HEK293T (cell line): ENCODE results near the gene PLBD2.

Experiments used
- ELF4 ChIP-seq: fragments of 450-650 bp; IDR thresholded peaks from 2 replicates; pipeline ENCODE4 v1.6.1; 2017; ENCODE audit warnings: antibody characterized with exemption
- HDGF ChIP-seq: fragments of 450-650 bp; IDR thresholded peaks from 2 replicates; pipeline ENCODE4 v1.6.1; 2017; ENCODE audit warnings: antibody characterized with exemption, borderline replicate concordance
- SUZ12 ChIP-seq: fragments of 450-650 bp; IDR thresholded peaks from 2 replicates; pipeline ENCODE4 v1.6.1; 2016; ENCODE audit warnings: mild to moderate bottlenecking

DNA sequence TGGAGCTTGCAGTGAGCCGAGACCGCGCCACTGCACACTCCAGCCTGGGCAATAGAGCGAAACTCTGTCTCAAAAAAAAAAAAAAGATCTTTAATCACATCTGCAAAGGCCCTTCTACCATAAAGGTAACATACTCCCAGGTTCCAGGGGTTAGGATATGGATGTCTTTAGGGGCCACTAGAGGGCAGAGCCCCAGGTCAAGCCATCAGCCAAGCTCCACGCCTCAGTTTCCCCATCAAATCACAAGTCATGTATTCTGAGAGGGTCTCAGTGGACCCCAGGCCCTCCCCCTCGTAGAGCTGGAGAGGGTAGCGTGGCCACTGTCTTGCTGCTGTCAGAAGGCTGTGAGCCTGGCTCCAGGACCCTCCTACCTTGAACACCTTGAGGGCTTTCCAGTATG lies 42.2 kb upstream of the PLBD2 start:
- TF ChIP-seq SUZ12 (no peak), HDGF (no peak), ELF4 (no peak)
